PC-9 (cell line): ENCODE data around the gene PEX26. TPM values are rescaled to one million over a fixed set of nuclear protein-coding genes. Genes with fewer than 3 reads are reported as not detected.

Source experiments
- BruUV-seq: library from RNA; stranded (reverse); fragments of 400-500 nt; replicated peaks from 2 replicates; lab custom pipeline; 2021; lab: Mats Ljungman, UMichigan
- CTCF ChIA-PET: fragments of 300-600 bp; sonication (Branson Sonifier 250); formaldehyde crosslinking; loops from one replicate; lab custom pipeline; 2022; ENCODE audit warnings: antibody characterized with exemption; lab: Charles Lee
- POLR2A ChIA-PET: fragments of 300-600 bp; sonication (Branson Sonifier 250); formaldehyde crosslinking; loops from one replicate; lab custom pipeline; 2022; ENCODE audit warnings: antibody characterized with exemption; ENCODE audit not compliant: unreplicated experiment; lab: Charles Lee
- DNase-seq, 2 experiments: peaks; one replicate each; pipeline versions ENCODE4 v3.0.0 to v3.0.0-alpha.2; 2015 to 2022; ENCODE audit warnings: mixed read lengths in 1 of 2
- H2AFZ ChIP-seq: fragments of 200-600 bp; sonication (generic); 2 replicates; pipeline ENCODE4 v1.8.1; 2017; ENCODE audit warnings: antibody characterized with exemption
- H3F3A ChIP-seq: fragments of 200-600 bp; sonication (generic); 2 replicates; pipeline ENCODE4 v1.8.1; 2017; ENCODE audit warnings: antibody characterized with exemption, mild to moderate bottlenecking, low read depth; ENCODE audit not compliant: insufficient read depth
- H3K27ac ChIP-seq: fragments of 200-600 bp; sonication (generic); 2 replicates; pipeline ENCODE4 v1.6.1; 2016; ENCODE audit warnings: mixed run types
- H3K27me3 ChIP-seq: fragments of 200-600 bp; sonication (generic); 2 replicates; pipeline ENCODE4 v1.6.1; 2016; ENCODE audit warnings: low read depth, mixed run types; ENCODE audit not compliant: insufficient read depth
- H3K36me3 ChIP-seq: fragments of 200-600 bp; sonication (generic); 2 replicates; pipeline ENCODE4 v1.6.1; 2016; ENCODE audit warnings: low read depth, mixed run types
- H3K4me1 ChIP-seq: fragments of 200-600 bp; sonication (generic); replicated peaks from 2 replicates; pipeline ENCODE4 v1.6.1; 2016; ENCODE audit warnings: mixed run types; ENCODE audit not compliant: insufficient read depth
- H3K4me2 ChIP-seq: fragments of 200-600 bp; sonication (generic); 2 replicates; pipeline ENCODE4 v1.6.1; 2017; ENCODE audit warnings: mixed run types
- H3K4me3 ChIP-seq: fragments of 200-600 bp; sonication (generic); 2 replicates; pipeline ENCODE4 v1.6.1; 2016; ENCODE audit warnings: mixed run types
- H3K79me2 ChIP-seq: fragments of 200-600 bp; sonication (generic); 2 replicates; pipeline ENCODE4 v1.6.1; 2017; ENCODE audit warnings: low read depth, mixed run types
- H3K9me2 ChIP-seq: fragments of 200-600 bp; sonication (generic); 2 replicates; pipeline ENCODE4 v1.8.1; 2017; ENCODE audit warnings: mild to moderate bottlenecking; ENCODE audit not compliant: insufficient read depth
- H3K9me3 ChIP-seq: fragments of 200-600 bp; sonication (generic); 2 replicates; pipeline ENCODE4 v1.8.1; 2016; ENCODE audit warnings: low read depth; ENCODE audit not compliant: insufficient read depth
- H4K20me1 ChIP-seq: fragments of 200-600 bp; sonication (generic); 2 replicates; pipeline ENCODE4 v1.8.1; 2017; ENCODE audit not compliant: insufficient read depth
- EZH2 ChIP-seq: fragments of 200-600 bp; sonication (generic); IDR thresholded peaks from 2 replicates; pipeline ENCODE4 v1.8.0; 2017; ENCODE audit warnings: antibody characterized with exemption, low read depth
- intact Hi-C: fragments of 100-400 bp; cut with micrococcal nuclease; formaldehyde crosslinking; loops from one replicate; pipeline ENCODE4 v1.10.0; 2022; ENCODE audit not compliant: unreplicated experiment
- total RNA-seq: library from RNA; stranded (reverse); gene quantifications from 2 replicates; pipeline ENCODE4 v1.2.3, GENCODE V29; 2021
- TF ChIP-seq, protein P1 (sequence below): fragments of 200-600 bp; sonication (generic); conservative IDR thresholded peaks from 2 replicates; pipeline ENCODE4 v1.6.1; 2017; ENCODE audit warnings: mixed run types, antibody characterized with exemption, mild to moderate bottlenecking, moderate library complexity

Gene PEX26
- total RNA-seq, 1 experiment from 2014 or later, result 30.0 TPM

DNA sequence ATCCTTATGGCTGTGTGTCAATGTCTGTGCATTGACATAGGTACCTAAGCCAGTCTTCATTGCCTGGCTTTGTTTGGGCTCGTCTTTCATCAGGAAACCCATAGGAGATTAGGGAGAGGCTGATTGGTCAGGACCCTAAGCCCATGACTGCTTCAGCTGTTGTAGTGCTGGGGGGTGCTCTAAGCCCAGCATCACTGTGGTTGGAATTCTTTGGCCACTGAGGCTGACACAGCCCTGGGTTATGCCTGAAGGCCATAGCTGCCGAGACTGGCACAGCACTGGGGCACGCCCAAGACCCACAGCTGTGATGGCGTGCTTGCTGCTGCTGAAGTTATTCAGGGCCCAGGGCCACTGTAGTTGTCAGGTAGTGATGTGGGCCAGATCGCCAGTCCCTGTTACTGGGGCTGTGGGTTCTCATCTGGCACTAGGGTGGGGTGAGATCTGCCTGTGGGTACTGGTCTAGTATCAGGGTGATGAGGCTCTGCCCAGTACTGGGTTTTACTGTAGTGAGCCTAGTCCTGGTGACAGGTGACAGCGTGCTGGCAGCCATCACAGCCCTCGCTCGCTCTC, 77.1 kb downstream of the PEX26 start:
- POLR2A ChIA-PET, result no interaction called here
- no peaks in the 10 kb centered on the region for H3K27me3 ChIP-seq
- intact Hi-C loops, result no loop called here

More for the DNA sequence above, 77.1 kb downstream of the PEX26 start:
- BruUV-seq, result no TSS peak
- Histone ChIP-seq H3K36me3 (no peaks in the 10 kb centered on the region), H3K27ac (no peak overlapping the region), H3K79me2 (no peaks in the 10 kb centered on the region), H3K9me3 (no peaks in the 10 kb centered on the region), H3K9me2 (no peaks in the 10 kb centered on the region), H3K4me3 (no peak overlapping the region), H2AFZ (no peak overlapping the region), H4K20me1 (no peaks in the 10 kb centered on the region), H3K4me2 (no peak overlapping the region), H3F3A (peaks cover 8% of the 10 kb centered on the region; the same call in 1 of the 2 replicates), H3K4me1 (0 out of 2 replicates have a peak, but pooled peaks cover 7% of the 10 kb centered on the region)
- CTCF ChIA-PET, result no interaction called here
- TF ChIP-seq, protein P1, sequence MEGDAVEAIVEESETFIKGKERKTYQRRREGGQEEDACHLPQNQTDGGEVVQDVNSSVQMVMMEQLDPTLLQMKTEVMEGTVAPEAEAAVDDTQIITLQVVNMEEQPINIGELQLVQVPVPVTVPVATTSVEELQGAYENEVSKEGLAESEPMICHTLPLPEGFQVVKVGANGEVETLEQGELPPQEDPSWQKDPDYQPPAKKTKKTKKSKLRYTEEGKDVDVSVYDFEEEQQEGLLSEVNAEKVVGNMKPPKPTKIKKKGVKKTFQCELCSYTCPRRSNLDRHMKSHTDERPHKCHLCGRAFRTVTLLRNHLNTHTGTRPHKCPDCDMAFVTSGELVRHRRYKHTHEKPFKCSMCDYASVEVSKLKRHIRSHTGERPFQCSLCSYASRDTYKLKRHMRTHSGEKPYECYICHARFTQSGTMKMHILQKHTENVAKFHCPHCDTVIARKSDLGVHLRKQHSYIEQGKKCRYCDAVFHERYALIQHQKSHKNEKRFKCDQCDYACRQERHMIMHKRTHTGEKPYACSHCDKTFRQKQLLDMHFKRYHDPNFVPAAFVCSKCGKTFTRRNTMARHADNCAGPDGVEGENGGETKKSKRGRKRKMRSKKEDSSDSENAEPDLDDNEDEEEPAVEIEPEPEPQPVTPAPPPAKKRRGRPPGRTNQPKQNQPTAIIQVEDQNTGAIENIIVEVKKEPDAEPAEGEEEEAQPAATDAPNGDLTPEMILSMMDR, result no peak
- no peak for TF ChIP-seq EZH2
- no peak for DNase-seq

Other genes with a start within 250 kb of the PEX26 start
- gene MICAL3, start 53.4 kb upstream of the PEX26 start, total RNA-seq, result 23.8 and 27.4 TPM in 2 replicates
- 0.72 TPM in 1 of 2 replicates, not detected in the other for gene TUBA8, start 32.8 kb downstream of the PEX26 start, total RNA-seq
- gene USP18, start 72.2 kb downstream of the PEX26 start, total RNA-seq, result 5.8 and 6.7 TPM in 2 replicates